ENCODE data around the gene TMEM147.
A peak's percentile ranks its signal among the peaks of the same experiment; 100 is the strongest.
"Not testable (repeated sequence)": the region's sequence is repeated elsewhere in the genome, so short reads cannot be mapped to it uniquely, and the experiment has no call there.

The TMEM147 gene

GRCh38 chr19:35561436-35561835 lies 16.0 kb downstream of the TMEM147 start:
- DNase-seq (ENCODE audit: extremely low read depth in 1 of 2, low read depth in 1 of 2), result no peak

- no peak for DNase-seq (ENCODE audit: extremely low read depth in 1 of 2, low read depth in 1 of 2)
These were observed 16.9 kb downstream of the TMEM147 start for GRCh38 chr19:35562336-35562735.

DNA sequence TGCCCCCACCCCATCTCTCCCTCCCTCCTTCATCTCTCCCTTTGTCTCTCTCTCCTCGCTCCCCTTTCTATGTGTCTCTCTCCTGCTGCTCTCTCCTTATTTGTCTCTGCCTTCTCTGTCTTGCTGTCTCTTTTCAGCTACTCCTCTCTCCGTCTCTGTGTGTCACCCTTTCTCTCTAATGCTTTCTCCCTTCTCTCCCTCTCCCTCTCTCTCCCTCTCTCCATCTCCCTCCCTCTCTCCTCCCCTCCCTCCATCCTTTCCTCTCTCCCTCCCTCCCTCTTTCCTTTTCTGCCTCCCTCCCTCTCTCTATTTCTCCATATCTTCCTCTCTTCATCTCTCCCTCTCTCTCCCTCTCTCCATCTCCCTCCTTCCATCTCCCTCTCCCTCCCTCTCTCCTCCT lies 17.4 kb downstream of the TMEM147 start:
- DNase-seq (ENCODE audit: extremely low read depth in 1 of 2, low read depth in 1 of 2), result no peak

DNA sequence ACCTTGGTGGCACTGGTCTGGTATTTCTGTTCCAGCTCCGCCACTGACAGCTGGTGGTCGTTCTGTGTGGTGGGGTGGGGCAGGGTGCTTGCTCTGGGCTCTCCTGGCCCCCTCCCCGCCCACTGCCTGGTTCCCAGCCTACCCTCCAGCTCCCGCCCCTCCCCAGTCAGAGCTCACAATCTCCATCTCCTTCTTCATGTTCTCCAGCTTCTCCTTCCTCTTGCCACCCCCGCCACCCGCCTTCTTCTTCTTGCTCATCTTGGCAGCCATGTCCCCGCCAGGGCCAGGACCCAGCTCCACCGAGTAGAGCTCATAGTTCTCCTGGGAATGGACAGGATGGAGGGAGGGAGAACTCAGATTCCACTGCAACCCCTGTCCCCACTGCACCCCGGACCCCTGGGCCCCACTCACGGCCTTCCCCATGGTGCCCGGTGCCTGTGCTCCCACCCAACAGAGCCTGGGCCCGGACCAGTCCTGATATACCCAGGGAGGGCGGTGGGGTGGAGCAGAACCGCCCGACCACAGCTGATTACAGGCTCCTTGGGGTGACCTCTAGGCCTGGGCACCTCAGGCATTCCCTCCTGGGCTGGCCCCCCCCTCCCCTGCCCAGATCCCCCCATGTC lies 17.9 kb downstream of the TMEM147 start, which contains the start of gene ATP4A:
Gene ATP4A (minus strand): TSS at position 452 of the 623 bp plus-strand sequence. CDS start 29 bp downstream, at position 423.
- DNase-seq (ENCODE audit: extremely low read depth in 1 of 2, low read depth in 1 of 2), result no peak

DNA sequence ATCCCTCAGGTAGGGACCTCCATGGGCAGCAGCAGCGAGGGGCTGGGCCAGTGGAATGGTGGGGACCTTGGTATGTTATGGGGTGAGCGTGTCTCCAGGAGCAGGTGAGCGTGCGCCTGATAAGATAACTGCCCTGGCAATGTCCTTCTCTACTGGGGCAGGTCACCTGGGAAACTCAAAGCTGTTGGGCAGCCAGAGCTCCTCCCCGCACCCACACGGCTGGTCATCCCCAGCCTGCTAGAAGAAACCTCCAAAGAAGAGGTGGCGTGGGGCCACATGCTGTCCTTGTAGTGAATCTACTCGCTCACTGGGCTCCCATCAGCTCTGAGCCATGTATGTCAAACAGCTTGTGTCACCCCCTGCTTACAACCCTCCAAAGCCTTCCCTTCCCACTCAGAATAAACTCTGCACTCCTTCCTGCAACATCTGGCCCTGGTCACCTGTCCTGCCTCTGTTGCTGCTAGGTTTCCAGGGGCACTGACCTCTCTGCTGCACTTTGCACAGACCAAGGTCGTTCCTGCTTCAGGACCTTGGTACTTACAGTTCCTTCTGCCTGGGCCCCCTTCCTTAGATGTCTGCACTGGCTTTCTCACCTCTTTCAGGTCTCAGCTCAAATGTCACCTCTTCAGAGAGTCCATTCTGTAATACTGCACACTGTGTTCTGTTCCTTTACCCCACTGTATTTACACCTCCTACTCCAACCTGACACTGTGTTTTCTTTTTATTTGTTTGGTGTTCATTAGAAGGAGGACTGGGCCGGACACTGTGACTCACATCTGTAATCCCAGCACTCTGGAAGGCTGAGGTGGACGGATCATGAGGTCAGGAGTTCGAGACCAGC lies 19.8 kb downstream of the TMEM147 start:
- DNase-seq (ENCODE audit: extremely low read depth in 1 of 2, low read depth in 1 of 2), result no peak

DNA sequence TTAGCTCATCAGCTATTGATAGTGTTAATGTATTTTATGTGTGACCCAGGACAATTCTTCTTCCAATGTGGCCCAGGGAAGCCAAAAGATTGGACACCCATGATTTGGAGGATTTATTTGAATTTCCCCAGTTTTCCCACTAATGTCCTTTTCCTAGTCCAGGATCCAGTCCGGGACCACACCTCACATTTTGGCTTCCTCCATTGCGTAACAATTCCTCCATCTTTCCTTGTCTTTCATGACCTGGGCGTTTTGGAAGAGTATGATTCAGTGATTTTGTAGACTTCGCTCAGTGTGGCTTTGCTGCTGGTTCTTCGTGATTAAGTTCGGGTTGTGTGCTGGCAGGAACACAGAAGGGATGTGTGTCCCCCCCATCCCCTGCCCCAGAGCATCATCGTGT lies 21.3 kb downstream of the TMEM147 start:
- no peak for DNase-seq (ENCODE audit: extremely low read depth in 1 of 2, low read depth in 1 of 2)

GRCh38 chr19:35569281-35569781 lies 23.9 kb downstream of the TMEM147 start:
- no peak for DNase-seq (ENCODE audit: extremely low read depth in 1 of 2, low read depth in 1 of 2)

DNA sequence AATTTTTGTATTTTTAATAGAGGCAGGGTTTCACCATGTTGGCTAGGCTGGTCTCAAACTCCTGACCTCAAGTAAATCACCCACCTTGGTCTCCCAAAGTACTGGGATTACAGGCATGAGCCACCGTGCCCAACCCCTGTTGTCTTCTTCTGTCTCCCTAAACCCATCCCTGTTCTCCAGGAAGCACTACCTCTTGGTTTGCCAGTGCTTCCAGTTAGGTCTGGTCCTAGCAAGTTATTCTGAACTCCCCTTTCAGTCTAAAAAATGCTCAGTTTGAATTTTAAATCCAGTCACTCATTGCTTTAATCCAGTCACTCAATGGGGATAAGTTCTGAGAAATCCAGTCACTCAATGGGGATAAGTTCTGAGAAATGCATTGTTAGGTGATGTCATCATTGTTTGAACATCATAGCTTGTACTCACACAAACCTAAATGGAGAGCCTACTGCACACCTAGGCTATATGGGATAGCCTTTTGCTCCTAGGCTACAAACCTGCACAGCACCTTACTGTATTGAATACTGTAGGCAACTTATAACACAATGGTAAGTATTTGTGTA lies 26.1 kb downstream of the TMEM147 start:
- DNase-seq (ENCODE audit: extremely low read depth in 1 of 2, low read depth in 1 of 2), result no peak

DNA sequence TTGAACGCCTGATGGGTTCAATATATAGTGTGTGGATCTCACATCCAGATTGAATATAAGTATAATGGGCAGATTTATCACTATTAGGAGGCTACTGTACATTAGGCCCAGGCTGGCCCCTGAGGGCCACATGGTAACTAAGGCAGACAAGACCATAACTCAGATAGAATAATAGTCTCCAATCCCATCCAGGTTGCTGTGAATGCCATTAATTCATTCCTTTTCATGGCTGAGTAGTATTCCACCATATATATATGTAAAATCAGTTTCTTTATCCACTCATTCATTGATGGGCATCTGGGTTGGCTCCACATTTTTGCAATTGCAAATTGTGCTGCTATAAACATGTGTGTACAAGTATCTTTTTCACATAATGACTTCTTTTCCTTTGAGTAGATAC lies 32.5 kb downstream of the TMEM147 start:
- DNase-seq (ENCODE audit: extremely low read depth in 1 of 2, low read depth in 1 of 2), result no peak

GRCh38 chr19:35578707-35579106 lies 33.3 kb downstream of the TMEM147 start:
- DNase-seq (ENCODE audit: extremely low read depth in 1 of 2, low read depth in 1 of 2), result no peak

DNA sequence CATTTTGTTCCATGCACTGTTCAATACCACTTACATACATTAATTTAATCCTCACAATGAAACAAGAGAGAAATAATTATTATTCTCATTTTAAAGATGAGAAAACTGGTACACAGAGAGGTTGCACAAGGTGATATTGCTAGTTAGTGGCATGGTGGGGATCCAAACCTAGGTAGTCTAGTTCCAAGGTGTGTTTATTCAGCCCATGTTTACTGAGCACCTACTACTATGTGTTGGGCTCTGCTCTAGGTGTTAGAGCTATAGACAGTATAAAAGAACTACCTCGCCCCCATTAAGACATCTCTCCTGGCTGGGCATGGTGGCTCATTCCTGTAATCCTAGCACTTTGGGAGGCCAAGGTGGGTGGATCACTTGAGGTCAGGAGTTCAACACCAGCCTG lies 37.3 kb downstream of the TMEM147 start:
- DNase-seq (ENCODE audit: extremely low read depth in 1 of 2, low read depth in 1 of 2), result no peak

DNA sequence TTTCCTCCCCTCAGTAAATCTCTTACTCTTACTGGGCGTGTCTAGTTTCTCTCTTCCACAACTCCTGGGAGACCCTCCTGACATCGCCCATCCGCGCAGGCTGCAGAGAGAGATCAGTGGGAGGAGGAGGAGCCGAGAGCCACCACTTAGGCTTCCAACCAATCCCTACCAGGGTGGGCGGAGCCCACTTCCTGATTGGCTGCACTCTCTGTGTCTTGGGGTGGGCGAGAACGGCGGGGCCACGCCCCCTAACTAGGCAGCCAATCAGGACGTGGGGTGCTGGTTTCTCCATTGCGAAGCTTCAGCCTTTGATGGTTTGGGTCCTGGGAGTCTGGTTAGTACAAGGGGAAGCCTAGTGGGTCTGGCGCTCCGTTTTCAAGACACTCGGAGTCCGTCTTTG lies 40.4 kb downstream of the TMEM147 start, which contains the start of gene PMIS2:
Gene PMIS2 (plus strand): TSS at position 326 of the 400 bp plus-strand sequence. CDS start 87 bp downstream, outside the sequence.
- peak in 1 of 2 donors; percentile 28 for DNase-seq (ENCODE audit: extremely low read depth in 1 of 2, low read depth in 1 of 2)

- DNase-seq (ENCODE audit: extremely low read depth in 1 of 2, low read depth in 1 of 2), result no peak
These were observed 41.9 kb downstream of the TMEM147 start for GRCh38 chr19:35587321-35587720.

DNA sequence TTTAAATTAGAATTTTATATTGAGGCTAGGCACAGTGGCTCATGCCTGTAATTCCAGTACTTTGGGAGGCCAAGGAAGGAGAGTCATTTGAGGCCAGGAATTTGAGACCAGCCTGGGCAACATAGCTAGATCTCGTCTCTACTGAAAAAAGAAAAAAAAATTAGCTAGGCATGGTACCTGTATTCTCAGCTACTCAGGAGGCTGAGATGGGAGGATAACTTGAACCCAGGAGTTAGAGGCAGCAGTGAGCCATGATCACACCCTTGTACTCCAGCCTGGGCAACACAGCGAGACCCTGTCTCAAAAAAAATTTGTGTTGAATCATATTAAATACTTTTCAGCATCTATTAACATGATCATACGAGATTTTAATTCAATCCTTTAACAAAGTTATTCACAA lies 45.4 kb downstream of the TMEM147 start:
- DNase-seq (ENCODE audit: extremely low read depth in 1 of 2, low read depth in 1 of 2), result no peak

DNA sequence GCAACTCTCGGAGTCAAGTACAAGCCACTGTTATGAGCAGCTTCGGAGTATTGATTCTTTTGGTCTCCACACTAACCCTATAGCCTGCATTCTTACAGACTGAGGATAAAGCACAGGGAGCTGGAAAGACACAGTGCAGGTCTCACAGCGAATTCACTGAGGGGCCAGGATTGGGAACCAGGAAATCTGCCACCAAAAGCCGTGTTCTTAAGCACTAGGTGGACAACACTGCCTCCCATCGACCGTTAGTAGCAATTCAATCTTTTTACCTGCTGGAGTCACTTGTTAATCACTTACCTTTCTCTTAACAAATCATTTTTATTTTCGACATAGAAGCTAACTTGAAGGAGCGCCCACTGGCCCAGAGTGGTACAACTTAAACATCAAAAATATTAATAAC lies 46.8 kb downstream of the TMEM147 start:
- DNase-seq (ENCODE audit: extremely low read depth in 1 of 2, low read depth in 1 of 2), result no peak

DNA sequence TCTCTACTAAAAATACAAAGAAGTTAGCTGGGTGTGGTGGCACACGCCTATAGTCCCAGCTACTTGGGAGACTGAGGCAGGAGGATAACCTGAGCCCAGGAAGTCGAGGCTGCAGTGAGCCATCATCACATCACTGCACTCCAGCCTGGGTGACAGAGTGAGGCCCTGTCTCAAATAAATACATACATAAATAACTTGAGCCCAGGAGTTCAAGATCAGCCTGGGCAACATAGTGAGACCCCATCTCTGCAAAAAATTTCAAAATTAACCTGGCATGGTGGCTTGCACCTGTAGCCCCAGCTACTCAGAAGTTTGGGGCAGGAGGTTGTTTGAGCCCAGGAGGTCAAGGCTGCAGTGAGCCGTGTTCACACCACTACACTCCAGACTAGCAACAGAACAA lies 49.6 kb downstream of the TMEM147 start:
- DNase-seq (ENCODE audit: extremely low read depth in 1 of 2, low read depth in 1 of 2), result not testable (repeated sequence)

DNA sequence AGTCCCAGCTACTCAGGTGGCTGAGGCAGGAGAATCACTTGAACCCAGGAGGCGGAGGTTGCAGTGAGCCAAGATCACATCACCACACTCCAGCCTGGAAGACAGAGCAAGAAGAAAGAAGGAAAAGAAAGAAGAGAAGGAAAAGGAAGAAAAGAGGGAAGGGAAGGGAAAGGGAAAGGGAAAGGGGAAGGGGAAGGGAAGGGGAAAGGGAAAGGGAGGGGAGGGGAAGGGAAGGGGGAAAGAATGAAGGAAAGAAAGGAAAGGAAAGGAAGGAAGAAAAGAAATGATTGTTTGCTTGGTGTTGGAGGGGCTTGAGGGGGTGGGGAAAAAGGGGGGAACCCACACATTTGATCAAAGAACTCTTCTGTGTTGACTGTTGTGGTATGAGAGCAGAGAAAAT lies 50.5 kb downstream of the TMEM147 start:
- no peak for DNase-seq (ENCODE audit: extremely low read depth in 1 of 2, low read depth in 1 of 2)

GRCh38 chr19:35596366-35596999 lies 51.1 kb downstream of the TMEM147 start:
- DNase-seq (ENCODE audit: extremely low read depth in 1 of 2, low read depth in 1 of 2), result no peak

Data from stimulated activated CD8-positive, alpha-beta memory T cell treated with anti-CD3 and anti-CD28 coated beads, Interleukin-7, amount 100 ng/mL, for 48 hours (primary cell).